ENCODE measurements around the gene AGER. TPM values are rescaled to one million over a fixed set of nuclear protein-coding genes. Genes with fewer than 3 reads are reported as not detected.

Gene AGER
- total and polyA plus RNA-seq, 9 of the 15 experiments (the other 6 are each of a cell fraction or from before 2014, with no cell fraction given) = 1.2 to 11.5 (median 4.1) TPM

DNA sequence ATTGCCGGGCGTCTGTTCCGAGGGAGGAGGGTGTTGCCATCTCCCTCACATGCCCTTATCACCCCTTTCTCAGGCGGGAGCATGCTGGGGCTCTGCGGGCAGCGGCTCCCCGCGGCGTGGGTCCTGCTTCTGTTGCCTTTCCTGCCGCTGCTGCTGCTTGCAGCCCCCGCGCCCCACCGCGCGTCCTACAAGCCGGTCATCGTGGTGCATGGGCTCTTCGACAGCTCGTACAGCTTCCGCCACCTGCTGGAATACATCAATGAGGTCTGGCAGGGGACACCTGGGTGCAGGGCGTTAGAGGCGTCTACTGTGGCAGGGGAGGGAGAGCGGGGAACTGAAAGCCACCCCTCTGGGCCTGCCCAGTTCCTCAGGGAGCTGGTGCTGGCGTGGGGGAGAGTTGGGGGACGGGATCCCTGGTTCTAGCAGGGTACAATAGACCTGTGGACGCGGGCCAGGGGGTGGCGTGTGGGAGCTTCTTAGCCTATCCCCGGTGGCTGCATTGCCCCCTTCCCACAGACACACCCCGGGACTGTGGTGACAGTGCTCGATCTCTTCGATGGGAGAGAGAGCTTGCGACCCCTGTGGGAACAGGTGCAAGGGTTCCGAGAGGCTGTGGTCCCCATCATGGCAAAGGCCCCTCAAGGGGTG lies 29.4 kb downstream of the AGER start:
- FAIRE-seq (no peak), DNase-seq (ENCODE audit: extremely low read depth in 1 of 4, low spot score in 3 of 4) (peak; percentile 83 to 93 (median 84)), ATAC-seq (peak; percentile 83)
- Histone ChIP-seq H3K27ac (ENCODE audit: extremely low read depth, low read depth, low read length) (peak overlapping the region; percentile 89), H3K79me2 (ENCODE audit: control insufficient read depth, insufficient read depth, low read length) (peaks cover 44% of the 10 kb centered on the region), H3K4me3 (peak overlapping the region; percentile 65), H2AFZ (ENCODE audit: low read depth, low read length) (peak overlapping the region; percentile 91), H4K20me1 (replicated peaks; ENCODE audit: control insufficient read depth, insufficient read depth, low read length) (no peaks in the 10 kb centered on the region), H3K4me1 (replicated peaks in 1 of 2; ENCODE audit: control insufficient read depth in 2 of 2, insufficient read depth in 2 of 2, low read length in 2 of 2) (peaks cover 25 to 54% of the 10 kb centered on the region in 2 experiments; a peak in 4 of 5 replicates), H3K9ac (ENCODE audit: insufficient read depth in 1 of 2, low read depth in 2 of 2, low read length in 2 of 2) (peak overlapping the region; percentile 86 to 93), H3K9me1 (ENCODE audit: control insufficient read depth, insufficient read depth, low read length) (no peaks in the 10 kb centered on the region), H3K36me3 (ENCODE audit: control insufficient read depth, insufficient read depth, low read length) (peaks cover 40% of the 10 kb centered on the region), H3K9me3 (replicated peaks; ENCODE audit: control insufficient read depth, insufficient read depth, low read depth, low read length) (no peaks in the 10 kb centered on the region), H3K27me3 (ENCODE audit: control insufficient read depth in 2 of 2, insufficient read depth in 2 of 2, low read length in 2 of 2) (no peaks in the 10 kb centered on the region), H3K4me2 (ENCODE audit: insufficient read depth, low read length) (peak overlapping the region; percentile 86)
- BruUV-seq (replicated peaks) = TSS peak; percentile 79
- intact Hi-C loops (cut with micrococcal nuclease) = loop anchor here (1.0 kb wide), 3 partner anchors 24 to 41 kb away; partner anchors contain the start of gene FKBPL
- CTCF ChIA-PET (ENCODE audit: low intra/inter-chr PET ratio) = interaction anchor here (1.5 to 4.2 kb wide), 2 partner anchors 36 to 38 kb away, joined by 8 to 51 read pairs; no protein-coding TSS in a partner anchor
- in situ Hi-C loops (cut with MboI) = no loop called here
- POLR2A ChIA-PET = interaction anchor here (0.6 to 1.0 kb wide), 5 partner anchors 23 to 327 kb away, joined by 3 to 4 read pairs (median 4); partner anchors contain the start of gene HSPA1B
- WGBS (ENCODE audit: insufficient coverage, low coverage, missing lambda C conversion rate) = 2% methylated on average over 34 of the region's 34 CpGs
- TF ChIP-seq ZNF75A (CRISPR knock-in tag; IDR thresholded peaks at IDR 0.05) = no peak
- no peak for TF ChIP-seq BRF1 (IDR thresholded peaks at IDR 0.05; ENCODE audit: borderline replicate concordance, extremely low read depth, insufficient read length)
- TF ChIP-seq SMAD4 (CRISPR knock-in tag; conservative IDR thresholded peaks at IDR 0.05) = peak; percentile 61; the same call in 1 of the 2 replicates
- TF ChIP-seq CCNT2 (IDR thresholded peaks at IDR 0.05; ENCODE audit: borderline replicate concordance, extremely low read depth, insufficient read length, low read depth, low read length) = peak; percentile 49
- peak; percentile 41; the same call in 1 of the 2 replicates for TF ChIP-seq MTA3 (IDR thresholded peaks at IDR 0.05; ENCODE audit: borderline replicate concordance)
- TF ChIP-seq JUND (IDR thresholded peaks at IDR 0.05; ENCODE audit: borderline replicate concordance, low read depth, low read length) = no peak
- TF ChIP-seq JUND (tag; IDR thresholded peaks at IDR 0.05; ENCODE audit: borderline replicate concordance, low read depth, low read length) = peak; percentile 39; the same call in 2 of the 3 replicates
- TF ChIP-seq, protein P1, sequence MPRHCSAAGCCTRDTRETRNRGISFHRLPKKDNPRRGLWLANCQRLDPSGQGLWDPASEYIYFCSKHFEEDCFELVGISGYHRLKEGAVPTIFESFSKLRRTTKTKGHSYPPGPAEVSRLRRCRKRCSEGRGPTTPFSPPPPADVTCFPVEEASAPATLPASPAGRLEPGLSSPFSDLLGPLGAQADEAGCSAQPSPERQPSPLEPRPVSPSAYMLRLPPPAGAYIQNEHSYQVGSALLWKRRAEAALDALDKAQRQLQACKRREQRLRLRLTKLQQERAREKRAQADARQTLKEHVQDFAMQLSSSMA (CRISPR knock-in tag; IDR thresholded peaks at IDR 0.05) = peak; percentile 26; the same call in 1 of the 2 replicates
- peak; percentile 12 for TF ChIP-seq HLTF (IDR thresholded peaks at IDR 0.05)
- TF ChIP-seq HDAC2 (IDR thresholded peaks at IDR 0.05) = peak; percentile 90
- TF ChIP-seq ZNF184 (CRISPR knock-in tag; IDR thresholded peaks at IDR 0.05) = no peak
- TF ChIP-seq, protein P2, sequence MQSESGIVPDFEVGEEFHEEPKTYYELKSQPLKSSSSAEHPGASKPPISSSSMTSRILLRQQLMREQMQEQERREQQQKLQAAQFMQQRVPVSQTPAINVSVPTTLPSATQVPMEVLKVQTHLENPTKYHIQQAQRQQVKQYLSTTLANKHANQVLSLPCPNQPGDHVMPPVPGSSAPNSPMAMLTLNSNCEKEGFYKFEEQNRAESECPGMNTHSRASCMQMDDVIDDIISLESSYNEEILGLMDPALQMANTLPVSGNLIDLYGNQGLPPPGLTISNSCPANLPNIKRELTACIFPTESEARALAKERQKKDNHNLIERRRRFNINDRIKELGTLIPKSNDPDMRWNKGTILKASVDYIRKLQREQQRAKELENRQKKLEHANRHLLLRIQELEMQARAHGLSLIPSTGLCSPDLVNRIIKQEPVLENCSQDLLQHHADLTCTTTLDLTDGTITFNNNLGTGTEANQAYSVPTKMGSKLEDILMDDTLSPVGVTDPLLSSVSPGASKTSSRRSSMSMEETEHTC (IDR thresholded peaks at IDR 0.05) = 0 out of 2 replicates have a peak, but pooled peaks have one; percentile 33
- TF ChIP-seq ZNF431 (CRISPR knock-in tag; IDR thresholded peaks at IDR 0.05) = no peak
- peak in 1 of 2 experiments; percentile 7; a peak in 2 of 4 replicates for TF ChIP-seq NRF1 (conservative IDR thresholded peaks at IDR 0.05 in 1 of 2, IDR thresholded peaks at IDR 0.05 in 1 of 2)
- TF ChIP-seq FOXP1 (CRISPR knock-in tag; IDR thresholded peaks at IDR 0.05) = peak; percentile 97
- TF ChIP-seq TAL1 (IDR thresholded peaks at IDR 0.05) = no peak; the same call in 1 of the 2 replicates
- no peak for TF ChIP-seq MCM3 (IDR thresholded peaks at IDR 0.05)
- TF ChIP-seq, protein P3, sequence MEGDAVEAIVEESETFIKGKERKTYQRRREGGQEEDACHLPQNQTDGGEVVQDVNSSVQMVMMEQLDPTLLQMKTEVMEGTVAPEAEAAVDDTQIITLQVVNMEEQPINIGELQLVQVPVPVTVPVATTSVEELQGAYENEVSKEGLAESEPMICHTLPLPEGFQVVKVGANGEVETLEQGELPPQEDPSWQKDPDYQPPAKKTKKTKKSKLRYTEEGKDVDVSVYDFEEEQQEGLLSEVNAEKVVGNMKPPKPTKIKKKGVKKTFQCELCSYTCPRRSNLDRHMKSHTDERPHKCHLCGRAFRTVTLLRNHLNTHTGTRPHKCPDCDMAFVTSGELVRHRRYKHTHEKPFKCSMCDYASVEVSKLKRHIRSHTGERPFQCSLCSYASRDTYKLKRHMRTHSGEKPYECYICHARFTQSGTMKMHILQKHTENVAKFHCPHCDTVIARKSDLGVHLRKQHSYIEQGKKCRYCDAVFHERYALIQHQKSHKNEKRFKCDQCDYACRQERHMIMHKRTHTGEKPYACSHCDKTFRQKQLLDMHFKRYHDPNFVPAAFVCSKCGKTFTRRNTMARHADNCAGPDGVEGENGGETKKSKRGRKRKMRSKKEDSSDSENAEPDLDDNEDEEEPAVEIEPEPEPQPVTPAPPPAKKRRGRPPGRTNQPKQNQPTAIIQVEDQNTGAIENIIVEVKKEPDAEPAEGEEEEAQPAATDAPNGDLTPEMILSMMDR (IDR thresholded peaks at IDR 0.05 in 2 of 3, conservative IDR thresholded peaks at IDR 0.05 in 1 of 3; ENCODE audit: insufficient read depth in 2 of 3, low read depth in 1 of 3, low read length in 3 of 3) = peak; percentile 79 to 94 (median 83)
- peak; percentile 78 for TF ChIP-seq EGR1 (conservative IDR thresholded peaks at IDR 0.05)
- TF ChIP-seq ZNF143 (CRISPR knock-in tag; IDR thresholded peaks at IDR 0.05) = 0 out of 2 replicates have a peak, but pooled peaks have one; percentile 25
